GM18861 (cell line): ENCODE results near the gene DISC1.
"Not testable (repeated sequence)": the region's sequence is repeated elsewhere in the genome, so short reads cannot be mapped to it uniquely, and the experiment has no call there.

Experiments used
- ATAC-seq: cut with Tn5 transposase; IDR thresholded peaks from one replicate; pipeline ENCODE4 v1.9.1; 2021; ENCODE audit not compliant: unreplicated experiment

DISC1 gene

DNA sequence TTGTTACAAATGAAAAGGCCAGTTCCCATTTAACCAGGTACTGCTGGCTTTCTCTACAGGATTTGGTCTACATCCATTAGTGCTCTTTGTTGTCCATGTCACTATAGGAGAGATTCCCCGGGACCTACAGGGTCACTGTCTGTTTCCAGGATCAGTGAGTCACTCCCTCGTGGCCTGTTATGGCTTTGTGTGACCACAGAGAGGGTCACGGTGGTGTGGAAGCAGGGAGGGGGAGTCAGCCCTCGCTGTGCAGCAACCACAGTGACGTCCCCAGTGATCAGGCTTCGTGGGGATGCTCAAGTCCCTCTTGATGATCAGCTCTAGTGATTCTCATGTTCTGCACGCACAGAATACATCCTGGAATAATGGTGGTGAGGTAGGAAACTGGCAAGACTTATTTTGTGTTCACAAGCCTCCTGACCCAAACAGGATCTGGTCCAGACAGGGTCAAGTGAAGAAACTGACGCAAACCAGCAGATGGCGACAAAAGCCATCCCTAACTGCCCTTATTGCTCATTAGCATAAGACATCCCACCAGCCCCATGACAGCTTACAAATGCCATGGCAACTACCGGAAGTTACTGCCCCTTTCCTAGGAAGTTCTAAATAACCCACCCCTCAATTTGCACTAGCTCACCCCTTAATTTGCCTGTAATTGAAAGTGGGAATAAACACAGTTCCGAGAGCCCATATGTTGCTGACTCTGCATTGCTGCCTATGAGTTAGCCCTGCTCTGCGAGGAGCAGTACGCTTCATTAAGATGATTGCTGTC, 98.5 kb downstream of the DISC1 start:
- ATAC-seq, result peak; percentile 54

DNA sequence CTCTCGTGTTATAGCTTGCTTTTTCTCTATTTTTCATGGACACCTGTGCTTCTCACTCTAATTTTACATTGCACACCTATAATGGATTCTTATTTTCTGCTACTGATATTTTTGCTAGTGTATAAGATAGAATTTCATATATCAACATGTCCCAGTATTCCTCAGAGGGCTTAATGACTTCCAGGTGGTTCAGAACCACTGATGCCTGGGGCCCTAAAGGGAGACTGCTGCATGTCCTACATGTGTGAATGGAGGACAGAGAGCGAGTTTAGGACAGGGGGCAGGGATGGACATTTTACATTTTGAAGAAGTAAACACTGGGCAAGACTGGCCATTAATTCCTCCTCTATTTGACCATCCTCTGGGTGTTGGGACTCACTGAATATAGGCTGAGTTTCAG, 100.6 kb downstream of the DISC1 start:
- no peak for ATAC-seq

DNA sequence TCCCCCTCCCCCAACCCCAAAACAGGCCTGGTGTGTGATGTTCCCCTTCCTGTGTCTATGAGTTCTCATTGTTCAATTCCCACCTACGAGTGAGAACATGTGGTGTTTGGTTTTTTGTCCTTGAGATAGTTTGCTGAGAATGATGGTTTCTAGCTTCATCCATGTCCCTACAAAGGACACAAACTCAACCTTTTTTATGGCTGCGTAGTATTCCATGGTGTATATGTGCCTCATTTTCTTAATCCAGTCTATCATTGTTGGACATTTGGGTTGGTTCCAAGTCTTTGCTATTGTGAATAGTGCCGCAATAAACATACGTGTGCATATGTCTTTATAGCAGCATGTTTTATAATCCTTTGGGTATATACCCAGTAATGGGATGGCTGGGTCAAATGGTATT, 102.4 kb downstream of the DISC1 start:
- ATAC-seq, result not testable (repeated sequence)

DNA sequence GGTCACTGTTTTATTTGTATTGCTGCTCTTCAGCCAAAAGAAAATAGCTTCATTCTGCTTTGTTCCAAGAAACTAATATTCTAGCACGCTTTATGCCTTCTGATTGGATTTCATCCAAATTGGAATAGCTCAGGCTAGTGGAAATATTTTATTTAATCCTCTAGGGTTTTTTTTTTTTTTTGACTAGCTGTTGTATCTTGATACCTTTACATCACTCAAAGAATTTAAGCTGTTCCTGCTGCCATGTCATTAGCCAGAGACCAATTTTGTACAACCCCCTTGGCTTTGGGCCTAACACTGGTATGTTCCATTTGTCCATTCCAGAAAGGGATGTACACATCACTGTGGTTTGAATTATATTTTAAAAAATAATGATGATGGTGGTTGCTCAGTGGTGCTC, 103.0 kb downstream of the DISC1 start:
- ATAC-seq, result no peak

DNA sequence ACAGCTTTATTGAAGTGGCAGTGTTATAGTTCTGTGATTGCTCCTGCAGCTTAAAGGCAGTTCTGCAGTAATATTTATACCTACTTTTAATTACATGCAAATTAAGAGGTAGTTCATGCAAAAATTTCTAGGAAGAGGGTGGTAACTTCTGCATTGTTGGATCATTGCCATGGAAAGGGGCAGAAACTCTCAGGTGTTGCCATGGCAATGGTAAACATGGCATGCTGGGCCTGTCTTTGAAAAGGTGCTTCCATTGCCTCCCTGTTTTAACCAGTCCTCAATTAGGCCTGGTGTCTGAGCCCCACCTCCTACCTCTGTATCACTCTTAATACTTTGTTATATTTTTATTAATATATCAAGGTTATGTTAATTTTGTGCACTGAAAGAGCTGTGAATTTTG, 104.7 kb downstream of the DISC1 start:
- no peak for ATAC-seq

DNA sequence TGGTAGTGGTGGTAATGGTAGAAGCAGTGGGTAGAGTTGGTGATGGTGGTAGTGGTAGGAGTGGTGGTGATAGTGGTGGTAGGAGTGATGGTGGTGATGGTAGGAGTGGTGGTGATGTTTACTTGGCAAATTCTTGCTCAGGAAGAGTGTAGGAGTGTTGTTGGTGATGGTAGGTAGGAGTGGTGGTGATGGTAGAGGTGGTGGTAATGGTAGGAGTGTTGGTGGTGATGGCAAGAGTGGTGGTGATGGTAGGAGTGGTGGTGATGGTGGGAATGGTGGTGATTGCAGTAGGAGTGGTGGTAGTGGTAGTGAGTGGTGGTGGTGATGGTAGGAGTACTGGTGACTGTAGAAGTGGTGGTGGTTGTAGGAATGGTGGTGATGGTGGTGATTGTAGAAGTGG, 106.5 kb downstream of the DISC1 start:
- ATAC-seq, result no peak

DNA sequence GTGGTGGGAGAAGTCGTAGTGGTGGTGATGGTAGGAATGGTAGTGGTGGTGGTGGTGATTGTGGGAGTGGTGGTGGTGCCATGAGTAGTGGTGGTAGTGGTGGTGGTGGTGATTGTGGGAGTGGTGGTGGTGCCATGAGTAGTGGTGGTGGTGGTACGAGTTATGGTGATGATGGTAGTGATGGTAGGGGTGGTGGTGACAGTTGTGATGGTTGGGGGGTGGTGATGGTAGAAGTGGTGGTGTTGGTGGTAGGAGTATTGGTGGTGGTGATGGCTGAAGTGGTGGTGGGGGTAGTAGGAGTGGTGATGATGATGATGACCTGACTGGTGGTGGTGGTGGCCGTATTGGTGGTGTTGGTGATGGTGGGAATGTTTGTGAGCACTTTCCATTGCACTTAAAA, 107.1 kb downstream of the DISC1 start:
- ATAC-seq, result no peak

DNA sequence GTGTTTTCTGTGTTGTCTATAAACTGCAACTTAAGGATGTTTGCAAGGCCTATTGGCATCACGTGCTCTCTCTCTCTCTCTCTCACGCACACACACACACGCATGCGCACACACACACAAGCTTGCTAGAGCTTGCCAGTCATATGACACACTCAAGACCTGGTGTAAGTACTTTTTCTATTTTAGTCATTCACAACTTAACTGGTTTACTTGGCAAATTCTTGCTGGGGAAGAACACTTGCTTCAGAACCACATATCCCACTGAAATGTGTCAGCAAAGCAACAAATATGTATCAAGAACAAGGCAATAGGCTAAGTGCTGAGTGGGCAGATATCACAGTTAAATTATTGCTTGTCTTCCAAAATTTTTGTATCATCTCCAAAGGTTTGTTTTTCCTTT, 107.8 kb downstream of the DISC1 start:
- ATAC-seq, result no peak

DNA sequence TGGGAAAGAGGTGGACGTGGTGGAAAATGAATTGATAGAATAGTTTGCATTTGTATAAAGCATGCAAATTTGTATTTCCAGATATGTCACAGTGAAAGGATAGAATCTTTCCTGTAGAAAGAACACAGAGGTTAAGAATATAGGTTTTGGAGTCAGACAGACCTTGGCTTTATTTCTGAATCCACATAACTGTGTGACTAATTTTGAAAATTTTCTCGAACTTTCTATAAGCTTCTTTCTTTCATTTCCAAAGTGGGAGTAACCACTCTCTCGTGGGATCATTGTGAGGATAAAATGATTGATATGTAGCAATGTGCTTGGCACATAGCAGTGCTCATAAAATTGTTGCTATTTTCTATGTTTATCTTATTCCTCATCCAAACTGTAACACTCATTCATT, 108.8 kb downstream of the DISC1 start:
- no peak for ATAC-seq

DNA sequence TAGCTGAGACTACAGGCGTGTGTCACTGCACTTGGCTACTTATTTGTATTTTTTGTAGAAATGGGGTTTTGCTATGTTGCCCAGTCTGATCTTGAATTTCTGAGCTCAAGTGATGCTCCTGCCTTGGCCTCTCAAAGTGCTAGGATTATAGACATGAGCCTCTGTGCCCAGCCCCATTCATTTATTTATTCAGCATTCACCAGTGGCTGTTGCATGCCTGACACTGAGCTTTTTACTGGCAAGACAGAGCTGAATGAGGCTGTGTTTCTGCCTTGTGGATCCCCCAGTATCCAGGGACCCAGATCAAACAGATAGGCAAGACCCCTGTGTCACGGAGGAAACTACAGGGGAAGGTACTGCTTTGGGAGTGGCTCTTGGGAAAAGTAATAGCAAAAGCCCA, 109.4 kb downstream of the DISC1 start:
- no peak for ATAC-seq

DNA sequence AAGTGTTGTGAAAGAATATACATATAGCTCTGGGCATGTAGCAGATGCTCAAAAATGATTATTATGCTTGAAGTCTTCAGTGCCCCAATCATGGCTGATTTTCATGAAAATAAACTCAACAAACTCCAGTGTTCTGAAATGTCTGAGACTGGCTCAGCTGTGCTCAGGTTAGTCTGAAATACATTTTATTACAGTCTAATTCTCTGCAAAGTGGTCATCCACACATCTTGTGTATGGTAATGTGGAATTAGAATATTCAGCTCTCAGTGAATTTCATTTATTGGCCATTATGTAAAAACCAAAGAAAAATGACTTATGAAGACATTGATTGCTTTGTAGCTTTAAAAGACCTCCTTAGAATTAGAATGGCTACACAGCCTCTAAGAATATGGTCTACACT, 109.9 kb downstream of the DISC1 start:
- no peak for ATAC-seq

DNA sequence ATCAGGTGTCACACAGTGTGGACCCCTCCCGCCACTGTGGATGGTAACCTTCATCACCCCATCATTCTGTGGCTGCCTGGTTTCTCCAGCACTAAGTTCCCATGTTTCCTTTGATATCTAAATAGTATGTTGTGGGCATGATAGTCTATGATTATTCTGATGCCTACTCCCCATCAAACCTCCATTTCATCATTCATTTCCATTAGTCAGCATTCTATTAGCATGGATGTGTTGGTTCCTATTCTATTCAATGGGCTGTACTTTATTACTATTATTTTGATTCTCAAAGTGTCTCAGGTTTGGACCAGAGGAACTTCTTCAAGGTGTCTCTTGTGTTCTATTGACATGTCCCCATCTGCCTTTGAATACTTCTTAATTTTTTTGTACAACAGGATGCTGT, 112.0 kb downstream of the DISC1 start:
- ATAC-seq, result no peak

DNA sequence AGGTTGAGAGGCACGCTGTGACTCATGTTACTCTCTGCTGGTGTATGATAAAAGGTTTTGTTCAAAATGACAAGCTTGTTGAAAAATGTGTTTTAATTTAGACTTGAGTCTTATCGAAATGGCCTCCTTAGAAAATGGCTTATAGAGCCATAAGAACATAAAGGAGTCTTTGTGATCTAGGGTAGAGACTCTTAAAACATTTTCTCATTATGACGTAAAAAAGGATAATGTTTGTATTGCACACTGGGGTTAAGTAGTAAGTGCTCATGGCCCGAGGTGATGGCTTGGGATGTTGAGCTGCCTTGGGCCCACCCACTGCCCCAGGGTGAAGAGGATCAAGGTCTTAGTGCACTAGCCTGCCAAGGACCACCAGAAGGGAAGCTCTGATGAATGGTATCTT, 117.4 kb downstream of the DISC1 start:
- ATAC-seq, result no peak

DNA sequence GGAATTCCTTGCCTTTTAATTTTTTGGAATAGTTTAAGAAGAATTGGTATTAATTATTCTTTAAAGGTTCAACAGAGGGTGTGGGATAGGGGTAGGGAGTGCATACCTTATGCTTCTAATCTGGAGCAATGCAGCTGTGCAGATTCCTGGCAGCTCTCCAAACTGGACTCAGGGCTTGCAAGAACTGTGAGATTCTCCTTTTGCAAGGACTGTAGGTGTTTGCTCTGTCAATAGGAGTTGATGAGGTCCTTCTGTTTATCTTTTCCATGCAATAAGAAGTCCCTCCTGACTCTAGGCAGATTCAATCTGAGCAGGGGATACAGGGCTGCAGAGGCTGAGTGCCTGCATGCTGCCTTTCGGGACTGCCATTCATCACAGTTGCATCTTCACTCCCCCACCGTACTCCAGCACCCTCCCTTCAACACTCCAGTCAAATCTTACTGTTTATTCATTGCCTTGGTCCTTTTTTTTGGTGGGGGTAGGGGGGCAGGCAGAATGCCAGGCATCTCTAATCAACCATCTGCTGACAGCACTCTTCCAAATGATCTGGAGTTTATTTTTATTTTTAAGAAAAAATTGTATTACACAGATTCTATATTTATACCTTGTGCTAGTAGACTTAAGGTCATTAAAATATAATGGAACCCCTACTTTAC, 122.3 kb downstream of the DISC1 start:
- ATAC-seq, result no peak

DNA sequence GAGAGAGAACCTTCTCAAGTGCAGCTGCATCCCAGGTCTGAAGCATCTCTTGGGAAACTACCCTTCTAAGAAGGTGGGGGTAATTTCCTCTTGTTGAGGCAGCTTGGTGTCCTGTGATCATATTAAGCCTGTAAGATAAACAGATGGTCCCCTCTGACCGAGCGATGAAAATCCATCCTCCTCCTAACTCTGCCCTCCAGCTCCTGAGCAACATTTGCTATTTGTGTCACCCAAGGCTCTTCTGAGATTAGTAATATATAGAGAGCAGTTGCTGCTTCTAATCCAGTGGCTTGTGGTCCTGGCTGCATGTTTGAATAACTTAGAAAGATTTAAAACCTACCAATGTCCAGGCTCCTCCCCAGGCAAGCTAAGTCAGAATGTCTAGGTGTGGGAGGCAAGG, 123.7 kb downstream of the DISC1 start:
- no peak for ATAC-seq

DNA sequence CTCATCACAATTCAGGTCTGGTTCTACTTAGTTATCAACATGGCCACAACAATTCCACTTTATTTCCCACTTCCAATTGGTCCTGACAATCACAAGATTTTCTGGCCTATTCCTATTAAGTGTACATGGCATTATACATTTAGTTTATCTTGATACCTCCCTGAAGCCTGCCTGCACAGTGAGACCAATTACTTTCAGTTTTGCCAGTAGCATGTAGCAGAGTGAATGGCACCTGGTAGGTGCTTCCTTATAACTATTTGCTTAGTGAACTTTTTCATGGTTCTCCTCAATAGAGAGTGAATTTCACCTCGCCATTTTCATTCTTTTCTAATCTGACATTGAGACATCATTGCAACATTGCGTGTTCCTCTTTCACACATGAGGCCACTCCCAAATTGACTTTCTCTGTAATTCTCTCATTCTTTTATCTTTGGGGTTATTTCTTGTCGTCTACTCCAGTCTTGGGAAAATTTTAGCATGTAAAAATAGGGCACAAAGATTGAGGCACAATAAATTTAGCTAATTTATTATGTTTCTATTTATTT, 124.3 kb downstream of the DISC1 start:
- no peak for ATAC-seq

DNA sequence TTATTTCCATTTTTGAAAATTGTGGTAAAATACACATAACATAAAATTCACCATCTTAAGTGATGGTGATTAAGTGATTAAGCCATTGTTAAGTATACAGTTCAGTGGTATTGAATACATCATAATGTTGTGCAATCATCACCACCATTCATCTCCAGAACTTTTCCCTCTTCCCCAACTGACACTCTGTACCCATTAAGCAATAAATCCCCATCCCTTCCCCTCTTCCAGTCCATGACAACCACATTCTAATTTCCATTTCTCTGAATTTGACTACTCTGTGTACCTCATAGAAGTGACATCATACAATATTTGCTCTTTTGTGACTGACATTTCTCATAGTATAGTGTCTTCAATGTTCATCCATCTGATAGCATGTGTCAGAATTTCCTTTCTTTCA, 124.8 kb downstream of the DISC1 start:
- ATAC-seq, result no peak

DNA sequence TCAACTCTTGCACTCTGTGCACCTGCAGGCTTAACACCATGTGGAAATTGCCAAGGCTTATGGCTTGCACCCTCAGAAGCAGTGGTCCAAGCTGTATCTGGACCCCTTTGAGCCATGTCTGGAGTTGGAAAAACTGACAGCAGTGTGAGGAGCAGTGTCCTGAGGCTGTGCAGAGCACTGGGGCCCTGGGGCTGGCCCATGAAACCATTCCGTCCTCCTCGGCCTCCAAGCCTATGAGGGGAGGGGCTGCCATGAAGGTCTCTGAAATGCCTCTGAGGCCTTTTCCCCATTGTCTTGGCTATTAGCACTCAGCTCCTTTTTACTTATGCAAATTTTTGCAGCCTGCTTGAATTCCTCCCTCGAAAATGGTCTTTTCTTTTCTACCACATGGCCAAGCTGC, 126.7 kb downstream of the DISC1 start:
- no peak for ATAC-seq

DNA sequence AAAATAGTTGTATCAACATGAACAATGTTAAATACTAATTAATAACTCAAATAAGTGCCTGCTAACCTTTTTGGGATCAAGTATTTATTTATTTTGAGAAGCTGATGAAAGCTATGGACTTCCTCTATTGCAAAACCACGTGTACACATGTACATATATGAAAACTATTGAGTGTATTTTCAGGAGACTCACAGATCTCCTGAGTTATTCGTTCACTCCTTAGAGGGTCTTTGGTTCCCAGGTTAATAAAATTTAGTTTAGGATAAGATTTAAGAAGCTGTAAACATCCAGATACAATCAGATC, 130.5 kb downstream of the DISC1 start:
- peak; percentile 62 for ATAC-seq

DNA sequence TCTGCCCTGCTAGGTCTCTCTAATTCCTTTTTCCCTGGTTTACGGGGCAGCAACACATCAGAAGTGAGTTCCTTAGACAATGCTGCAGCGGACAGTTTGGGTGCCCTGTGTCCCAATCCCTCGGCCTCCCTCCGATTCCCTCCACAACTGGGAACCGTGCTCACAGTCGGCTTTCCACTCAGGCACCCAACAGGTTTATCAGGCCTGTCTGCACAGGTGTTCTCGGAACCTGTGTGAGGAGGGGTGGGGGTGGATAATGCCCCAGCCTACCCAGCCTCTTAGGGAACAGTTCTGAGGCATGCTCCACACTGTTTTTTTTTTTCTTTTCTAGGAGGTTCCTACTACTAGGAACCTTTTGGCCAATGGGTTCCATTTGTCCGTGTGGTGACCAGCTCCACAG, 131.2 kb downstream of the DISC1 start:
- no peak for ATAC-seq

DNA sequence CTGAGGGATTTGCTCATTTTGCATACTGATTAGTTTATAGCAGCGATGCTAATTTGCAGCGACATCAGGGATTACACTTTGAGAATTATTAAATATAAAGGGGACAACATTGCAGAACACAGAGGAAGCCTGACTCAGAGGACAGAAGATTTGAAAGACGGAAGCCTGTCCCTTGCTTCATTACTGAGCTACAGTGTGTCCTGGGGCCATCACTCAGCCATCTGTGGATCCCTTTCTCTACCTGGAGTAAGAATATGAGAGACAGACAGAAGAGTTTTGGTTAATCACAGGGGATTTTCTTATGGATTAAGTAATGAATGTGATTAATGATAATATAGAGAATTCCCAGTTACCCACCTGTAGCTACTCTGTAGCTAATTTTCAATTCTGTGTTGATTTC, 134.7 kb downstream of the DISC1 start:
- no peak for ATAC-seq

DNA sequence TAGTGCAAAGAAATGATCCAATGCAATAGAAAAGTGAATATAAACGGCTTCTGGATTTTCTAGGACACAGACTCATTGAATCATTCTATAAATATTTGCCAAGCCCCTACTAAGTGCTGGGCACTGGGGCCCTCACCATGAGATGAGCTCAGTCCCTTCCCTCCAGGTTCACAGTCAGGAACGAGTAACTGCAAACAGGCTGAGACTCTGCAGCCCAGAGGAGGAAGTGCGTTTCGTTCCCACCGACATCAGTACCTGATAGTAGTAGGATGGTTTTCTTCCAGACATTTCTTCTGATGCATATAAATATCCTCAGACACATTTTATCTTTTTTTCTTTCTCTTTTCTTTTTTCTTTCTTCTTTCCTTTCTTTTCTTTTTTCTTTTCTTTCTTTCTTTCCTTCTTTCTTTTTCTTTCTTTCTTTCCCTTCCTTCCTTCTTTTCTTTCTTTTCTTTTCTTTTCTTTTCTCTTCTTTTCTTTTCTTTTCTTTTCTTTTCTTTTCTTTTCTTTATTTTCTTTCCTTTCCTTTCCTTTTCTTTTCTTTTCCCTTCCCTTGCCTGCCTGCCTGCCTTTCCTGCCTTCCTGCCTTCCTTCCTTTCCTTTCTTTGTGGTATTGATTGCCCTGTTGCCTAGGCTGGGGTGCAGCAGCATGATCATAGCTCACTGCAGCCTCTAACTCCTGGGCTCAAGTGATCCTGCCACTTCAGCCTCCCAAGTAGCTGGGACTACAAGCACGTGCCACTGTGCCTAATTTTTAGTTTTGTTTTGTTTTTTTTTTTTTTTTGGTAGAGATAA, 135.4 kb downstream of the DISC1 start:
- ATAC-seq, result no peak
